HepG2 (cell line): Measurements from ENCODE around the gene CCL19. TPM values are rescaled to one million over a fixed set of nuclear protein-coding genes. Genes with fewer than 3 reads are reported as not detected.

Experiments
- ATAC-seq: fragments of 200-7000 bp; cut with Tn5 transposase; 3 replicates; pipeline ENCODE4 v1.9.1; 2020; ENCODE audit warnings: mild to moderate bottlenecking, moderate library complexity
- BruUV-seq: library from RNA; stranded (reverse); fragments of 400-500 nt; replicated peaks from 2 replicates; lab custom pipeline; 2021; lab: Mats Ljungman, UMichigan
- CTCF ChIA-PET: fragments of 300-600 bp; formaldehyde crosslinking; extraction: SDS; loops from one replicate; lab custom pipeline; 2021; ENCODE audit warnings: low total read pairs, inconsistent platforms, low intra/inter-chr PET ratio; lab: Yijun Ruan, JAX
- POLR2A ChIA-PET: fragments of 350-600 bp; sonication (Branson Sonifier 250); formaldehyde crosslinking; loops from one replicate; lab custom pipeline; 2020; ENCODE audit warnings: antibody characterized with exemption, inconsistent platforms; lab: Yijun Ruan, JAX
- DNase-seq: peaks from one replicate; pipeline ENCODE4 v3.0.0-alpha.2; 2015; ENCODE audit warnings: low spot score
- FAIRE-seq: peaks from 3 replicates; lab custom pipeline; 2011; peaks lifted over from hg19 to GRCh38; lab: Jason Lieb, UNC
- H2AFZ ChIP-seq: one replicate; pipeline ENCODE4 v1.6.1; 2011; ENCODE audit warnings: low read length, inconsistent platforms
- H3K27ac ChIP-seq: fragments of 300-600 bp; 3 replicates; pipeline ENCODE4 v1.8.0; 2011; ENCODE audit warnings: mixed run types, mild to moderate bottlenecking, mixed read lengths, low read length, inconsistent platforms; ENCODE audit not compliant: insufficient read depth; ENCODE audit errors: extremely low read length
- H3K27me3 ChIP-seq, 2 experiments: fragments of 200-600 bp in 1 of 2; 2 replicates in 1 of 2; 3 replicates in 1 of 2; pipeline versions ENCODE4 v1.6.0 to v1.8.0; 2011; ENCODE audit warnings: low read length in 2 of 2, mild to moderate bottlenecking in 2 of 2, moderate library complexity in 2 of 2, inconsistent platforms in 1 of 2; ENCODE audit not compliant: insufficient read depth in 2 of 2, control insufficient read depth in 1 of 2
- H3K36me3 ChIP-seq, 2 experiments: fragments of 200-600 bp in 1 of 2; replicated peaks in 1 of 2; 2 replicates in 1 of 2; 3 replicates in 1 of 2; pipeline versions ENCODE4 v1.5.1 to v1.8.0; 2011; ENCODE audit warnings: low read length in 2 of 2, inconsistent platforms in 1 of 2; ENCODE audit not compliant: insufficient read depth in 2 of 2, control insufficient read depth in 1 of 2
- H3K4me1 ChIP-seq: 2 replicates; pipeline ENCODE4 v1.5.1; 2012; ENCODE audit warnings: low read length, inconsistent platforms; ENCODE audit not compliant: insufficient read depth
- H3K4me2 ChIP-seq: 2 replicates; pipeline ENCODE4 v1.6.0; 2011; ENCODE audit warnings: low read depth, low read length, inconsistent platforms
- H3K4me3 ChIP-seq, 3 experiments: fragments of 200-600 bp in 1 of 3; sonication (generic), shearing (Covaris generic) in 1 of 3; replicated peaks in 1 of 3; 2 replicates each; pipeline ENCODE4 v1.5.1; 2011 to 2016; ENCODE audit warnings: low read length in 3 of 3, inconsistent platforms in 2 of 3, low read depth in 2 of 3, mild to moderate bottlenecking in 2 of 3, control low read depth in 1 of 3, mixed read lengths in 1 of 3; ENCODE audit not compliant: insufficient read depth in 1 of 3
- H3K79me2 ChIP-seq: one replicate; pipeline ENCODE4 v1.6.1; 2011; ENCODE audit warnings: low read length, inconsistent platforms; ENCODE audit not compliant: insufficient read depth
- H3K9ac ChIP-seq: 2 replicates; pipeline ENCODE4 v1.6.0; 2011; ENCODE audit warnings: mild to moderate bottlenecking, low read depth, low read length, inconsistent platforms; ENCODE audit not compliant: insufficient read depth
- H3K9me3 ChIP-seq: 2 replicates; pipeline ENCODE4 v1.5.1; 2012; ENCODE audit warnings: mild to moderate bottlenecking, low read length
- H4K20me1 ChIP-seq: 2 replicates; pipeline ENCODE4 v1.6.0; 2011; ENCODE audit warnings: inconsistent platforms, mild to moderate bottlenecking, low read length, moderate library complexity; ENCODE audit not compliant: insufficient read depth
- ATF2 ChIP-seq: sonication (generic); formaldehyde crosslinking; IDR thresholded peaks from 2 replicates; pipeline ENCODE4 v1.4.0; 2020; ENCODE audit warnings: missing genetic modification reagents
- ERF ChIP-seq: IDR thresholded peaks from 2 replicates; pipeline ENCODE4 v1.6.1; 2018; ENCODE audit warnings: missing biosample characterization, missing genetic modification reagents
- SNRNP70 ChIP-seq: fragments of 200-400 bp; formaldehyde crosslinking; IDR thresholded peaks from 2 replicates; pipeline ENCODE4 v1.6.1; 2017; ENCODE audit warnings: mild to moderate bottlenecking, low read depth, low read length, moderate library complexity
- ZNF543 ChIP-seq: sonication (generic); formaldehyde crosslinking; IDR thresholded peaks from 2 replicates; pipeline ENCODE4 v1.4.0; 2020; ENCODE audit warnings: mild to moderate bottlenecking, missing genetic modification reagents
- in situ Hi-C: cut with HindIII; loops from 2 replicates; pipeline ENCODE4 v1.10.0; 2017; ENCODE audit warnings: low pct_unique_long_range_greater_than_20kb; ENCODE audit not compliant: extremely low pct_ligation_motif_present
- intact Hi-C: fragments of 100-400 bp; cut with micrococcal nuclease; formaldehyde crosslinking; loops from one replicate; pipeline ENCODE4 v1.10.0; 2022; ENCODE audit not compliant: unreplicated experiment
- polyA plus RNA-seq, 8 experiments: library from polyadenylated mRNA; depleted of rRNA in 3 of 8; stranded (reverse) in 7 of 8; unstranded in 1 of 8; fragments of >200 nt; fragmentation: Illumina TruSeq in 4 of 8; extraction: Trizol in 4 of 8; gene quantifications; 2 replicates each; pipeline versions ENCODE4 v1.2.1 to v1.2.3, GENCODE V29; 2011 to 2016; ENCODE audit warnings: low read depth in 4 of 8, missing spikeins in 1 of 8, mixed read lengths in 1 of 8; ENCODE audit not compliant: insufficient read depth in 1 of 8
- total RNA-seq, 5 experiments: library from RNA; depleted of rRNA; stranded (reverse); fragments of >200 nt; fragmentation: Illumina TruSeq; extraction: Trizol; gene quantifications; 2 replicates each; pipeline ENCODE4 v1.2.3, GENCODE V29; 2016; ENCODE audit warnings: low read depth in 1 of 5
- TF ChIP-seq, protein P1 (sequence below): IDR thresholded peaks from 2 replicates; pipeline ENCODE4 v1.6.1; 2016; ENCODE audit warnings: missing biosample characterization, missing genetic modification reagents, low read depth
- TF ChIP-seq, protein P2 (sequence below): sonication (generic); formaldehyde crosslinking; IDR thresholded peaks from 2 replicates; pipeline ENCODE4 v1.4.0; 2020; ENCODE audit warnings: missing genetic modification reagents, borderline replicate concordance

The CCL19 gene
- total and polyA plus RNA-seq, 2 of the 13 experiments (the other 11 are each of a cell fraction or from before 2014, with no cell fraction given) = not detected

GRCh38 chr9:34663303-34663605, 27.8 kb downstream of the CCL19 start:
- ATAC-seq = no peak
- CTCF ChIA-PET = interaction anchor here (0.9 to 3.3 kb wide), 2 partner anchors 11 to 39 kb away, joined by 3 to 22 read pairs; no protein-coding TSS in a partner anchor

More at GRCh38 chr9:34663303-34663605, 27.8 kb downstream of the CCL19 start:
- in situ Hi-C loops = no loop called here
- no peaks in the 10 kb centered on the region for H3K9me3 ChIP-seq
- DNase-seq (no peak), FAIRE-seq (no peak)
- no peaks in the 10 kb centered on the region for H3K36me3 ChIP-seq
- H3K27me3 ChIP-seq = no peaks in the 10 kb centered on the region
- no peak for TF ChIP-seq ATF2 (CRISPR knock-in tag)
- TF ChIP-seq, protein P1, sequence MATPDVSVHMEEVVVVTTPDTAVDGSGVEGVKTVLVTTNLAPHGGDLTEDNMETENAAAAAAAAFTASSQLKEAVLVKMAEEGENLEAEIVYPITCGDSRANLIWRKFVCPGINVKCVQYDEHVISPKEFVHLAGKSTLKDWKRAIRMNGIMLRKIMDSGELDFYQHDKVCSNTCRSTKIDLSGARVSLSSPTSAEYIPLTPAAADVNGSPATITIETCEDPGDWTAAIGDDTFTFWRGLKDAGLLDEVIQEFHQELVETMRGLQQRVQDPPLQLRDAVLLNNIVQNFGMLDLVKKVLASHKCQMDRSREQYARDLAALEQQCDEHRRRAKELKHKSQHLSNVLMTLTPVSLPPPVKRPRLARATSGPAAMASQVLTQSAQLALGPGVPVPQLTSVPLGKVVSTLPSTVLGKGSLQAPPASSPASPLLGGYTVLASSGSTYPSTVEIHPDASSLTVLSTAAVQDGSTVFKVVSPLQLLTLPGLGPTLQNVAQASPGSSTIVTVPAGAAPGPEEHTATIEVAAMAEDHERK (CRISPR knock-in tag) = no peak
- no peak for TF ChIP-seq SNRNP70
- no peak for TF ChIP-seq ZNF543 (CRISPR knock-in tag)
- no peak for TF ChIP-seq ERF (CRISPR knock-in tag)
- TF ChIP-seq, protein P2, sequence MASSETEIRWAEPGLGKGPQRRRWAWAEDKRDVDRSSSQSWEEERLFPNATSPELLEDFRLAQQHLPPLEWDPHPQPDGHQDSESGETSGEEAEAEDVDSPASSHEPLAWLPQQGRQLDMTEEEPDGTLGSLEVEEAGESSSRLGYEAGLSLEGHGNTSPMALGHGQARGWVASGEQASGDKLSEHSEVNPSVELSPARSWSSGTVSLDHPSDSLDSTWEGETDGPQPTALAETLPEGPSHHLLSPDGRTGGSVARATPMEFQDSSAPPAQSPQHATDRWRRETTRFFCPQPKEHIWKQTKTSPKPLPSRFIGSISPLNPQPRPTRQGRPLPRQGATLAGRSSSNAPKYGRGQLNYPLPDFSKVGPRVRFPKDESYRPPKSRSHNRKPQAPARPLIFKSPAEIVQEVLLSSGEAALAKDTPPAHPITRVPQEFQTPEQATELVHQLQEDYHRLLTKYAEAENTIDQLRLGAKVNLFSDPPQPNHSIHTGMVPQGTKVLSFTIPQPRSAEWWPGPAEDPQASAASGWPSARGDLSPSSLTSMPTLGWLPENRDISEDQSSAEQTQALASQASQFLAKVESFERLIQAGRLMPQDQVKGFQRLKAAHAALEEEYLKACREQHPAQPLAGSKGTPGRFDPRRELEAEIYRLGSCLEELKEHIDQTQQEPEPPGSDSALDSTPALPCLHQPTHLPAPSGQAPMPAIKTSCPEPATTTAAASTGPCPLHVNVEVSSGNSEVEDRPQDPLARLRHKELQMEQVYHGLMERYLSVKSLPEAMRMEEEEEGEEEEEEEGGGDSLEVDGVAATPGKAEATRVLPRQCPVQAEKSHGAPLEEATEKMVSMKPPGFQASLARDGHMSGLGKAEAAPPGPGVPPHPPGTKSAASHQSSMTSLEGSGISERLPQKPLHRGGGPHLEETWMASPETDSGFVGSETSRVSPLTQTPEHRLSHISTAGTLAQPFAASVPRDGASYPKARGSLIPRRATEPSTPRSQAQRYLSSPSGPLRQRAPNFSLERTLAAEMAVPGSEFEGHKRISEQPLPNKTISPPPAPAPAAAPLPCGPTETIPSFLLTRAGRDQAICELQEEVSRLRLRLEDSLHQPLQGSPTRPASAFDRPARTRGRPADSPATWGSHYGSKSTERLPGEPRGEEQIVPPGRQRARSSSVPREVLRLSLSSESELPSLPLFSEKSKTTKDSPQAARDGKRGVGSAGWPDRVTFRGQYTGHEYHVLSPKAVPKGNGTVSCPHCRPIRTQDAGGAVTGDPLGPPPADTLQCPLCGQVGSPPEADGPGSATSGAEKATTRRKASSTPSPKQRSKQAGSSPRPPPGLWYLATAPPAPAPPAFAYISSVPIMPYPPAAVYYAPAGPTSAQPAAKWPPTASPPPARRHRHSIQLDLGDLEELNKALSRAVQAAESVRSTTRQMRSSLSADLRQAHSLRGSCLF = no peak
- TF ChIP-seq, all 625 proteins: peak for 0
- intact Hi-C loops = no loop called here
- no peak overlapping the region for H3K9ac ChIP-seq
- H3K79me2 ChIP-seq = no peaks in the 10 kb centered on the region
- no peak overlapping the region for H3K4me3 ChIP-seq
- H3K27ac ChIP-seq = no peak overlapping the region
- BruUV-seq = no TSS peak
- POLR2A ChIA-PET = interaction anchor here (2.4 to 4.9 kb wide), 2 partner anchors 17 to 26 kb away, joined by 13 to 40 read pairs; partner anchors contain the start of genes GALT and SIGMAR1
- no peaks in the 10 kb centered on the region for H4K20me1 ChIP-seq
- H3K4me2 ChIP-seq = no peak overlapping the region
- H3K4me1 ChIP-seq = peaks cover 24% of the 10 kb centered on the region
- no peak overlapping the region for H2AFZ ChIP-seq
